HG03097 (cell line): Measurements from ENCODE around the gene CACNA1F.
"Not testable (repeated sequence)": the region's sequence is repeated elsewhere in the genome, so short reads cannot be mapped to it uniquely, and the experiment has no call there.

ENCODE experiments used
- ATAC-seq: cut with Tn5 transposase; IDR thresholded peaks from one replicate; pipeline ENCODE4 v1.9.1; 2021; ENCODE audit not compliant: unreplicated experiment, low FRiP score

Gene CACNA1F

GRCh38 chrX:49178537-49178936 lies 54.6 kb downstream of the CACNA1F start:
- no peak for ATAC-seq

- no peak for ATAC-seq
Measured at GRCh38 chrX:49177873-49178480, 55.2 kb downstream of the CACNA1F start.

GRCh38 chrX:49177338-49177833 lies 55.8 kb downstream of the CACNA1F start:
- no peak for ATAC-seq

GRCh38 chrX:49176421-49177326 lies 56.5 kb downstream of the CACNA1F start:
- no peak for ATAC-seq

GRCh38 chrX:49175435-49176274 lies 57.5 kb downstream of the CACNA1F start:
- ATAC-seq = no peak

GRCh38 chrX:49174723-49175122 lies 58.4 kb downstream of the CACNA1F start:
- no peak for ATAC-seq

GRCh38 chrX:49173544-49173943 lies 59.6 kb downstream of the CACNA1F start:
- not testable (repeated sequence) for ATAC-seq

- ATAC-seq = peak; percentile 56
Measured at GRCh38 chrX:49172280-49172780, 60.8 kb downstream of the CACNA1F start.

GRCh38 chrX:49171752-49172279 lies 61.3 kb downstream of the CACNA1F start, which contains the start of gene PLP2:
Gene PLP2, plus strand, starts transcription at chrX:49171898. Its CDS starts 103 bp downstream, at chrX:49172001.
- no peak for ATAC-seq

- ATAC-seq = no peak
Measured at GRCh38 chrX:49167740-49168108, 65.4 kb downstream of the CACNA1F start.

- ATAC-seq = peak; percentile 28
Measured at GRCh38 chrX:49166914-49167739, 66.0 kb downstream of the CACNA1F start.

GRCh38 chrX:49165901-49166881 lies 66.9 kb downstream of the CACNA1F start:
- ATAC-seq = peak; percentile 43

- no peak for ATAC-seq
Measured at GRCh38 chrX:49164589-49165360, 68.4 kb downstream of the CACNA1F start.

- ATAC-seq = peak; percentile 33
Measured at GRCh38 chrX:49163555-49164419, 69.4 kb downstream of the CACNA1F start.

GRCh38 chrX:49162620-49163019 lies 70.5 kb downstream of the CACNA1F start, which contains the start of gene MAGIX:
Gene MAGIX, plus strand, starts transcription at chrX:49162758. Its CDS starts 132 bp downstream, at chrX:49162890.
- ATAC-seq = no peak

- ATAC-seq = no peak
Measured at GRCh38 chrX:49161632-49162031, 71.5 kb downstream of the CACNA1F start.
